Measurements from ENCODE around the gene C19orf67. TPM values are rescaled to one million over a fixed set of nuclear protein-coding genes. Genes with fewer than 3 reads are reported as not detected.

Gene C19orf67
- total and polyA plus RNA-seq, 2 of the 13 experiments (the other 11 are each of a cell fraction or from before 2014, with no cell fraction given), result 0.11 to 0.32 TPM

- TF ChIP-seq, protein P1, sequence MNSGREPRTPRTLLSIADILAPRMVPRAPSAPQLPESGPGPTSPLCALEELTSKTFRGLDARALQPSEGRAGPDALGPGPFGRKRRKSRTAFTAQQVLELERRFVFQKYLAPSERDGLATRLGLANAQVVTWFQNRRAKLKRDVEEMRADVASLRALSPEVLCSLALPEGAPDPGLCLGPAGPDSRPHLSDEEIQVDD (CRISPR knock-in tag; IDR thresholded peaks at IDR 0.05; ENCODE audit: borderline replicate concordance), result 0 out of 2 replicates have a peak, but pooled peaks have one; percentile 38
- no peak for TF ChIP-seq ZNF136 (CRISPR knock-in tag; IDR thresholded peaks at IDR 0.05; ENCODE audit: low read depth)
- TF ChIP-seq SP1 (IDR thresholded peaks at IDR 0.05), result no peak
- 0 out of 2 replicates have a peak, but pooled peaks have one; percentile 28 for TF ChIP-seq SP1 (CRISPR knock-in tag; IDR thresholded peaks at IDR 0.05)
- TF ChIP-seq ZMAT3 (CRISPR knock-in tag; conservative IDR thresholded peaks at IDR 0.05), result no peak
- TF ChIP-seq LCORL (IDR thresholded peaks at IDR 0.05), result no peak
- TF ChIP-seq LCORL (CRISPR knock-in tag; IDR thresholded peaks at IDR 0.05), result peak; percentile 12; the same call in 1 of the 2 replicates
- TF ChIP-seq ZNF674 (CRISPR knock-in tag; IDR thresholded peaks at IDR 0.05; ENCODE audit: low read depth), result no peak
- TF ChIP-seq YY1 (IDR thresholded peaks at IDR 0.05; ENCODE audit: insufficient read depth, insufficient replicate concordance, low read depth, low read length), result peak; percentile 30
- TF ChIP-seq, protein P2, sequence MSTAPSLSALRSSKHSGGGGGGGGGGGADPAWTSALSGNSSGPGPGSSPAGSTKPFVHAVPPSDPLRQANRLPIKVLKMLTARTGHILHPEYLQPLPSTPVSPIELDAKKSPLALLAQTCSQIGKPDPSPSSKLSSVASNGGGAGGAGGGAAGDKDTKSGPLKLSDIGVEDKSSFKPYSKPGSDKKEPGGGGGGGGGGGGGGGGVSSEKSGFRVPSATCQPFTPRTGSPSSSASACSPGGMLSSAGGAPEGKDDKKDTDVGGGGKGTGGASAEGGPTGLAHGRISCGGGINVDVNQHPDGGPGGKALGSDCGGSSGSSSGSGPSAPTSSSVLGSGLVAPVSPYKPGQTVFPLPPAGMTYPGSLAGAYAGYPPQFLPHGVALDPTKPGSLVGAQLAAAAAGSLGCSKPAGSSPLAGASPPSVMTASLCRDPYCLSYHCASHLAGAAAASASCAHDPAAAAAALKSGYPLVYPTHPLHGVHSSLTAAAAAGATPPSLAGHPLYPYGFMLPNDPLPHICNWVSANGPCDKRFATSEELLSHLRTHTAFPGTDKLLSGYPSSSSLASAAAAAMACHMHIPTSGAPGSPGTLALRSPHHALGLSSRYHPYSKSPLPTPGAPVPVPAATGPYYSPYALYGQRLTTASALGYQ (CRISPR knock-in tag; IDR thresholded peaks at IDR 0.05), result no peak
- TF ChIP-seq BRD4 (CRISPR knock-in tag; IDR thresholded peaks at IDR 0.05), result no peak
- TF ChIP-seq ZSCAN9 (CRISPR knock-in tag; IDR thresholded peaks at IDR 0.05; ENCODE audit: borderline replicate concordance), result no peak
- peak; percentile 34 for TF ChIP-seq ZNF18 (CRISPR knock-in tag; IDR thresholded peaks at IDR 0.05; ENCODE audit: insufficient replicate concordance)
- TF ChIP-seq ZNF24 (IDR thresholded peaks at IDR 0.05), result no peak
- TF ChIP-seq ATF7 (IDR thresholded peaks at IDR 0.05), result no peak
- no peak for TF ChIP-seq ATF7 (CRISPR knock-in tag; IDR thresholded peaks at IDR 0.05)
- TF ChIP-seq PRDM4 (CRISPR knock-in tag; IDR thresholded peaks at IDR 0.05; ENCODE audit: borderline replicate concordance), result no peak
- TF ChIP-seq, protein P3, sequence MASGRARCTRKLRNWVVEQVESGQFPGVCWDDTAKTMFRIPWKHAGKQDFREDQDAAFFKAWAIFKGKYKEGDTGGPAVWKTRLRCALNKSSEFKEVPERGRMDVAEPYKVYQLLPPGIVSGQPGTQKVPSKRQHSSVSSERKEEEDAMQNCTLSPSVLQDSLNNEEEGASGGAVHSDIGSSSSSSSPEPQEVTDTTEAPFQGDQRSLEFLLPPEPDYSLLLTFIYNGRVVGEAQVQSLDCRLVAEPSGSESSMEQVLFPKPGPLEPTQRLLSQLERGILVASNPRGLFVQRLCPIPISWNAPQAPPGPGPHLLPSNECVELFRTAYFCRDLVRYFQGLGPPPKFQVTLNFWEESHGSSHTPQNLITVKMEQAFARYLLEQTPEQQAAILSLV (CRISPR knock-in tag; IDR thresholded peaks at IDR 0.05; ENCODE audit: borderline replicate concordance), result no peak
- TF ChIP-seq, protein P4, sequence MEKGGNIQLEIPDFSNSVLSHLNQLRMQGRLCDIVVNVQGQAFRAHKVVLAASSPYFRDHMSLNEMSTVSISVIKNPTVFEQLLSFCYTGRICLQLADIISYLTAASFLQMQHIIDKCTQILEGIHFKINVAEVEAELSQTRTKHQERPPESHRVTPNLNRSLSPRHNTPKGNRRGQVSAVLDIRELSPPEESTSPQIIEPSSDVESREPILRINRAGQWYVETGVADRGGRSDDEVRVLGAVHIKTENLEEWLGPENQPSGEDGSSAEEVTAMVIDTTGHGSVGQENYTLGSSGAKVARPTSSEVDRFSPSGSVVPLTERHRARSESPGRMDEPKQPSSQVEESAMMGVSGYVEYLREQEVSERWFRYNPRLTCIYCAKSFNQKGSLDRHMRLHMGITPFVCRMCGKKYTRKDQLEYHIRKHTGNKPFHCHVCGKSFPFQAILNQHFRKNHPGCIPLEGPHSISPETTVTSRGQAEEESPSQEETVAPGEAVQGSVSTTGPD (CRISPR knock-in tag; IDR thresholded peaks at IDR 0.05), result no peak
- TF ChIP-seq ZBTB7A (CRISPR knock-in tag; IDR thresholded peaks at IDR 0.05), result 0 out of 2 replicates have a peak, but pooled peaks have one; percentile 21
- no peak for TF ChIP-seq BRCA1 (CRISPR knock-in tag; IDR thresholded peaks at IDR 0.05)
- no peak for TF ChIP-seq MEIS2 (CRISPR knock-in tag; IDR thresholded peaks at IDR 0.05)
Observed at GRCh38 chr19:14091081-14091812, 5.7 kb upstream of the C19orf67 start (continued).
